Measurements from ENCODE around the gene ABHD5.

Gene ABHD5

DNA sequence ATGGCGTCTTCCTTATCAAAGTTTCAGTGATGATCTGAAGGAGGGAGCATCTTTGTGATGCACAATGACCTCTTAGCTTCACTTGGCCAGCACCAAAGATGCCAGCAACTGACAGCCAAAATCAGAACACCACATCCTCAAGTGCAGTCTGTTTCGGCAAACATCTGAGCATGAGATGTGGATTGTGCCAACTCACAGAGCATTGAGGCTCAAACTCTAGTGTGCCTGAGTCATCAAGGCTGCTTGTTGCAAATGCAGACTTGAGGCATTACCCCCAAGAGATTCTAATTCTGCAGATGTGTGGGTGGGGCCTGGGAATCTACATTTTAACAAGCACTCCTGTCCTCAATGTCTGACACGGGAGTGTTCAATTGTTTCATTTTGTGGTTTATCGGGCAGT is 35.8 kb downstream of the ABHD5 start:
- DNase-seq: peak; percentile 24

DNA sequence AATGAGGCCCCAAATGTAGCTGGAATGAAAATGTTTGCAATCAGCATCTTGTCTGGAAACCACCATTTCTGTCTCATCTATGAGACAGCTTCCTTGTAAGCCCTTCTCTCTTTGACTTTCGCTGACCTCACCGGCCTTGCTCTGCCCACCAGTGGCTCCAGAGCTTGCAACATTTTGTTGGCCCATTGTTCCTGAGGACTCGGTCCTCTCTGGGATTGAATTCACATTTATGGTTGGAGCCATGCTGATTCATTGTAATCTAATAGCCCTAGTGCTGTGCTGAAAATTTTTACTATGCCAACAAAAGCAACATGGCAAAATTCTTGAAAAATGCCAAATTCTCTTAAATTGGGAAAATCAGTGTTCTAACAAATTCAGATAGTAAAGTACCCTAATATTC is 37.2 kb downstream of the ABHD5 start:
- no peak for DNase-seq

DNA sequence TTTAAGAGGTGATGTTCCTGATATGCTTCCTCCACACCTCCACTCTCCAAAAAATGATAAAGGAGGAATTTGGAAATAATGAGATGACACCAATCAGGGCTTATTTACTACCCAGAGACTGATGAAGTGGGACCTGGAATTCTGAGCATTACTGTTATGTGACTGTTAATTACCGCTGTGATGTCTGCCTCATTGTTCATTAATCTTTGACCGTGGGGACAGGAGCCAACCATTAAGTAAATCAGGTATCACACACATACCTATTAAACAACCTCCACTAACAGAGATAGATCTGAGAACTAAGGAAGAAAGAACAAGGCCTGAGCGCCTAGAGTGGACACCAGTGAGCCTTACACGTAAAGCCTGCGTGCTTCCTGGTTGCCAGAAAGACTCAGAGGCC is 37.7 kb downstream of the ABHD5 start:
- no peak for DNase-seq

DNA sequence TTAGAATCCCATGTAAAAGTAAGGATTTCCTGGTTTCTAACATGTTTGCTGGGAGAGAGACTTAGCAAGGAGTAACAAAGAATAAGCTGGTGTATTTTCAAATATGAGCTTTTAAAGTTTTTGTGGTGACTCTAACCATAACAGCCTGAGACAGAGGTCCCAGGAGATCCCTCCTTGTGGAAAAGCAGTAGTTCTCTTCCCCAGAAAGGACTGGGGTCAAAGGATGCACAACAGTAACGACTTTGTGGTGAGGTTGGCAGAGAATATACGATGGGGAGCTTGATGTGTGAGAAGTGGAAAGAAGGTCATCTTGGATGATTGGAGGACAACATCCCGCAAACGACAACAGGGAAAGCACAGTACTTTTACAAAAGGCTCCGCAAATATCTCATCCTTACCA is 38.2 kb downstream of the ABHD5 start:
- no peak for DNase-seq

DNA sequence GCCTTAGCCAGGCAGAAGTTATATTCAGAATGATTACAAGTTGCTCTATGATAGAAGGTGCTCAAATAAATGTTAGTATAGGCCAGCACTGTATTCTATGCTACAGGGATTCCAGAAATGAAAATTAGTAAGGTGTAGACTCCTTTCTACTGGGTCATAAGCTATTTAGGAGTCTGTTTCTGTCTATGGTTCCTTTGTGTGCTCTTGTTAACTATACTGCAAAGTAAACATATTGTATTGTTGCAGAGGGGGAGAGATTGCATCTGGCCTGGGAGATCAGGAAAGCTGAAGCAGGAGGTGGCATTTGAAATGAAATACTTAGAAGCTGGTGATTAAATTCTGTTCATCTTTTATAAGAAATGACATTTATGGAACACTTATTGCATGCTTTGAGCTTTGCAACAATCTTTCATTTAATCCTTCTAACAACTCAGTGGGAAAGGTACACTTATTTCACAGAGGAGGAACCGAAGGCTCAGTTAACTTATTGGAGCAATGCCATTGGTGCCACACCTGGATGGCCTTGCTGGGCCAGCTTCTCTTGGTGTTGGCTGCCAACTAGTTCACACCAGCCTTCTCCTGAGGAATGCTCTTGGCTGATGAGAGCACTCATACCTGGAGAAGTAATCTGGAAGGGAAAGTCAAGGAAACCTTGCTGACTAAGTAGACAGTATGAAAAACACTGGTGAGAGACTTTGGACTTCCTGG is 39.1 kb downstream of the ABHD5 start:
- no peak for DNase-seq

DNA sequence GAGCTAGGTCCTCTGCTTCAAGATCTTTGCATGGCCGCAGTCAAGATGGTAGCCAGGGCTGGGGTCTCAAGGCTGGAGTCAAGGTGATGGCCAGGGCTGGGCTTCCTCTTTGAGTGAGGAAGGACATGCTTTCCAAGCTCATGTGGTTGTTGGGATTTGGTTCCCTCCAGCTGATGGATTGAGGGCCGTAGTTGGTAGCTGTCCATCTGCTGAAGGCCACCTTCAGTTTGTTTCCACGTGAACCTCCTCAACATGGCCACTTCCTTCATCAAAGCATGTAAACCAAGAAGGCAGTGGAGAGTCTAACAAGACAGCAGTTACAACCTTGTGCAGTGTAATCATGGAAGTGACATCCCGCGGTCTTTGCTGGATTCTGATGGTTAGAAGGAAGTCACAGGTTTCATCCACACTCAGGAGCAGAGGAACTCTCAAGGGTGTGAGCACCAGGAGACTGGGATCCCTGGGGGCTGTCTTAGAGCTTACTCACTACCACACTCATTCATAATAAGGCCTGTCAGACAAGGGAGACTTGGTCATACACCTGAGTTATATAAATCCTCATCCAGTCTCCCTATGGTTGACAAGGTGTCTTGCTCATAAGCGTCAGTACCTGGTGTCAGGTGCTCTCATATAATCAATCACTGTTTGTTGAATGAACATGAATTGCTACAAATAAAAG is 42.1 kb downstream of the ABHD5 start:
- DNase-seq: no peak

DNA sequence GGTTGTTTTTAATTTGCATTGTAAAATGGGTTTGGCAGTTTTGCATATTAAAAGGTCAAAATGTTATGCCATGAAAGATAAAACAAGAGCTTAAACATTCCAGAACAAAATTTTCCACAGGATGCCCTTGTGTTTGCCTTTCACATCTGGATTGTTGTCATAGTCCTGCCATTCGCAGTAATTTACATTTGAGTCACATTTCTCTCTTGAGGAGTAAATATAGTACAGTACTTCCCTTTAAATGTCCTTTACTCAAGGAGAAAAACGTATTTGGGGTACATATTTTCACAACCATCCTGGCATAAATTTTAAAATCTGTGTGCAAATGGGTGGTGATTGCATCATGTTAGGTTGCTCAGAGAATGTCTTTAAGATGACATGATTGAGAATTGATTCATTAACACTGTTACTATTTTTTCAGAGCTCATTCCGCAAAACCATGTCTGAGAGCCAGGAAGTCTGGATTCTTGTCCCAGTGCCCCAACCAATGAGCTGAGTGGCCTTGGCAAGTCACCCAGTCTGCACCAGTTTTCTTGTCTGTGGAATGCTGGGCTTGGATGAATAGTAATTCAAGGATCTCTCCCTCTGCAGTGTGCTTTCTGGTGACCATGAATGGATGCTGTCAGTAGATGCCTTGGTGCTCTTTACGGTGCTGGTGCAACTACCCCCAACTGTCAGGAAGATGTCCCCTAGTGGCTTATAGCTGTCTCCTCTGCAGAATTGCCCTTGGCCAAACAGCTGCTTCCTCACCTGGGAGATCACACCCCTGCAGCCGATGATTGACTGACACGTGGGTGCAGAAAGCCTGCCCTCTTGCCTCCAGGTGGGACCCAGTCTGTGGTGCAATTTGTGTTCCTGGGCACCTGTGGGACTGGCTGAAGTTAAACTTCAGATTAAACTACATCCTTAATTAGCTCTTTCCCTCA is 43.0 kb downstream of the ABHD5 start:
- peak; percentile 94 for DNase-seq

DNA sequence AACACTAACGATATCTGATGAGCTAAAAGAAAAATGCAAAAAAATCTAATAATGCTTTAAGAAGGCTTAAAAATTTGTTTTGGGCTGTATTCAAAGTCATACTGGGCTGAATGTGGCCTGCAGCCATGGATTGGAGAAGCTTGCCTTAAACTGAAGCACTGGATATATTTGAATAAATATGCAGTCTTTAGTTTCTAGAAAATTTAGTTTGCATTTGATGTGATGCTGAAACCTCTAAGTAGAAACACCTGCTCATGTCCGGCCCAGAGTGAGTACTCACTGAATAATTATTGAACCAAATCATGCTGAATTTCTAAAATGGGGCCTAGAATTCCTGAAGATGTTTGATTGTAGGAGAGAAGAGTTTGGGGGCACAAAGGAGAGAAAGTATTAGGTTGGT is 43.9 kb downstream of the ABHD5 start:
- DNase-seq: no peak

DNA sequence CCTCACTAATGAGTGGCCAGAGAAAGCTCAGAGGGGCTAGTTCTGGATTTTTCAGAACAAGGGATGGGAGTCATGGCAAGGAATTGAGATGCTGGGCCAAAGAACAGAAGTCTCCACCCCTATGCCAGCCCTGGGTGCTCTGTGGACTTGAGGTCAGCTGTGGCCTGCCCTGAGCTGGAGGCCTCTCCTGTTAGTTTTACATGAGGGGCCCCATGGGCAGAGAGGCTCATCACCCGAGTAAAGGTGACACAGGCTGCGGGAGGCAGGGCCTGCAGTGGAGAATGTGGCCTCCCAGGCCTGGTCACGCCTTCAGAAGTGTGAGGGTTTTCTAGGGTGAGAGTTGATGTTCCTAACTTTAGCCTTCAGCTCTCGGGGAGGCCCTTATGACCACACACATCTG is 44.9 kb downstream of the ABHD5 start:
- DNase-seq: no peak

DNA sequence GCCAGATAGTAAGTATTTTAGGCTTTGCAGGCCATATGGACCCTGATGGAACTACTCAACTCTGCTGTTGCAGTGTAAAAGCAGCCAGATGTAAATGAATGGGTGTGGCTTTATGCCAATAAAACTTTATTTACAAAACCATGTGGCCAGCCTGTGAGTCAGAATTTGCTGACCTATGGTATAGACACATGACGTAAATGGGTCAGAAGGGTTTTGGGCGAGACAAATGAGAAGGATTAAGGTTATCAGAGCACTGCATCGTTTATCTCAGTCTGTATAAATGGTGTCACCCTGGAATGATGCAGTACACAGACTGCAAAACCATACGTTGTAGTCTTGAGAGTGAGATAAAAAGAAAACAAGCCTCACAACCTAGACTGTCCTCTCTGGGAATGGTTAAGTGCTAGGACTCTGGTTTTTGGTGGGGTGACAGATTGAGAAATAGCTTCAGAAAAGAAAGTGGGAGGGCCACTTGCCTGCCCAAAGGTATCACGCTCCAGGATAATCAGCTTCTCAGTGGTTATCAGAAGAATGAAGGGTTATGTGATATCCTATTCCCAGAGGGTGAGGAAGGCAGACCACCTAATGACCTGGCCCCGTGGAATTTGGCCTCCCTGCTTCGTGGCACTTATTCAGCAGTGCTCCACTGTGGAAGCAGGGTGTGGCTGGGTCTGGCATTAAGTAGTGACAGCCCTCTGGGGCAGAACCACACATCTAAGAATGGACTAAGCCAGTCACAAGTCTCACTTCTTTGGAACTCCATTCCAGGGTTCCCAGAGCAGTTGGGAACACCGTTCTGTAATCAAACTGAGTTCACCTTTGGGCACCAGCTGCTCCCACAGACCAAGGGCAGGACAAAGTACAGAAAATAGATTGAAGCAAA is 46.1 kb downstream of the ABHD5 start:
- peak; percentile 24 for DNase-seq

DNA sequence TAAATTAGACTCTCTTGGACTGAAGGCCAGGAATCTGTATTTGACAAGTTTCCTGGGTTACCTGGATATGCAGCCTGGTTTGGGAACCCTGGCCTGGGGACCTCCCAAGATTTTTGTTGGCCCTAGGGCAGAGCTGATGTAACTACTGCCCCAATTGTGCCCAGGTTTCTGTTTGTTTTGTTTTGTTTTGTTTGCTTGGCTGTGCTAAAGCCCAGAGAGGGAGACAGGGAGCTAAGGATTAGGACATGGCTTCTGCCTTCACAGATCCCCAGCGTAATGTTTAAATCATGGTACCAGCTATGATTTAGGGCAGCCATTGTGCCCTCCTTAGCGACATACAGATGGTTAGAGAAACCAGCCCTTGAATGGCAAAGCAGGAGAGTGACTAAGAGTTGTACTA is 47.6 kb downstream of the ABHD5 start:
- no peak for DNase-seq

DNA sequence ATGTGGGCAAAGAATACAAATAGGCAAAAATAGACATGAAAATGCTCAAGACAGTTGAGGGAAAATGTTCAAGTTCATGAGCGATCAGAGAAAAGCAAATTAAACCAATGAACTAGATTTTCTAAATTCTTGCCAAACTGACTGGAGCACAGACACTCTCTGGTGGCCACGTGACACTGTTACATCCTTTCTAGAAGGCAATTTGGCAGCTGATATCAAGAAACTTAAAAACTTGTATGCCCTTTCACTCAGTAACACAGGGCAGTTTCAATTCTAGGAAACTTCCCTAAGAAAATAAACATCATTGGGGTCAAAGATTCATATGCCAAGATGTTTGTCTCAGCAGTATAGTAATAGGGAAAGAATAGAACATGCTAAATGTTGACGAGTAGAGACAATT is 52.2 kb downstream of the ABHD5 start:
- DNase-seq: peak; percentile 32

DNA sequence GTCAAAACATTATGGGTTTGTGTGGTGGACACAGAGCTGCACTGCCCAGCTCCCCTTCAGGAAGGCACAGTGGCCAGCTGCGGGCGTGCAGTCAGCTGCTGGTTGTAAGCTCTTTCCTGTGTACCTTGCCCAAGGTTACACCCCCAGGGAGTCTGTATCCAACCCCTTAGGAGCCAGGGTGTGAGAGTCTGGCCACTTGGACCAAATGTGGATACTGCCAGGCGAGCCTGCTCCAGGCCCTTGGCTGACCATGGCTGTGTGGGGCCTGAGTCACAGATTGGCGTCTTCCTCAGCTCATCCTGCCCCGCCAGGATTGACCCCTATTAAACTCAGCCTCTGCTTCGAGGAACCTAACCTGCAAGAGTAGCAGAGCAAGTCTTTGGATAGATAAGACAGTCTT is 56.9 kb downstream of the ABHD5 start:
- DNase-seq: no peak

DNA sequence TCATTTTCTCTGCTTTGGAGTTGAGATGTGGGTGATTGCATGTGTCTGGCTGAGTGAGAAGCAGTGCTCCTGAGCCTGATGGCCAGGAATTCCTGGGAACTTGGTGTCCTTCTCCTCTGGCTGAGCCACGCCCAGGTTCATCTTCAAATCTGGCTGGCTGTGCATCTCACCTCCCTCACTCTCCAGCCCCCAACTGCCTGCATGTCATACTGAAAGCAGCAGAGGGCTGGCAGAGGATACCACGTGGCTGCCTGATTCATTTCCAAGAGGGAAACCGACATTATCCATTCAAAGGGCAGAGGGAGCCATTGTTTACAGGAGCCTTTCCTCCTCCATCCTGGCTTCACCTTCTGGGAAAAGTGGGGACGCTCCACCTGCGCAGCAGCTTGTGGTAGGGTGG is 57.4 kb downstream of the ABHD5 start:
- peak; percentile 46 for DNase-seq

DNA sequence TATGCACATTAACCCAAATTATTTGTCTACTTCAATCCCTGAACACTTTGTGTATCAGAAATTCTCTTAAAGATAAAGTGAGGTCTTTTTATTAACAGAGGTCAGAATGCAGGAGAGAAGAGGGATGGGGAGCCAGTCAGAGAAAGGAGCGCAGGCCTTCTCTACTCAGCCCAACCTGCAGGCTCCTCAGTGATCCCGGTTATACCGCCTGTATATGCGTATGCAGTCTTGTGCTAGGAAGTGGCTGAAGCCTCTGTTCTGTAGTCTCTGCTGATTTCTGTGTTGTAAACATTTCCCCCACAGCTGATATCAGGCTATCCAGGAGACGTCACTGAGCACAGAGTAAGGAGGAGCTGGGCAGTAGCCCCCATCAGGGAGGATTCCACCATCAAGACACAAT is 57.9 kb downstream of the ABHD5 start:
- DNase-seq: no peak

DNA sequence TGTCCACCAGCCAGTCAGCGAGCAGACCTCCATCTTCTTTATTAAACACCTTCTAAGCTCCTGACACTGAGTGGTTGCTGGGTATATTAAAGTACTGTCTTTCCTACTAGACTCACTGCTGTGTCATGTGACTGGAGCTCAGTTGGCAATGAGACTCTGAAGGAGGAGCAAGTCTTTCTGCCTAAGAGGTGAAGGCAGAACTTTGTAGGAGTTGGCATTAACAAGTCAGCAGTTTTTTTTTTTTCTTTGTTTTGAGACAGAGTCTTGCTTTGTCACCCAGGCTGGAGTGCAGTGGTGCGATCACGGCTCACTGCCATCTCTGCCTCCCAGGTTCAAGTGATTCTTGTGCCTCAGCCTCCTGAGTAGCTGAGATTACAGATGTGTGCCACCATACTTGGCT is 62.2 kb downstream of the ABHD5 start:
- DNase-seq: no peak

DNA sequence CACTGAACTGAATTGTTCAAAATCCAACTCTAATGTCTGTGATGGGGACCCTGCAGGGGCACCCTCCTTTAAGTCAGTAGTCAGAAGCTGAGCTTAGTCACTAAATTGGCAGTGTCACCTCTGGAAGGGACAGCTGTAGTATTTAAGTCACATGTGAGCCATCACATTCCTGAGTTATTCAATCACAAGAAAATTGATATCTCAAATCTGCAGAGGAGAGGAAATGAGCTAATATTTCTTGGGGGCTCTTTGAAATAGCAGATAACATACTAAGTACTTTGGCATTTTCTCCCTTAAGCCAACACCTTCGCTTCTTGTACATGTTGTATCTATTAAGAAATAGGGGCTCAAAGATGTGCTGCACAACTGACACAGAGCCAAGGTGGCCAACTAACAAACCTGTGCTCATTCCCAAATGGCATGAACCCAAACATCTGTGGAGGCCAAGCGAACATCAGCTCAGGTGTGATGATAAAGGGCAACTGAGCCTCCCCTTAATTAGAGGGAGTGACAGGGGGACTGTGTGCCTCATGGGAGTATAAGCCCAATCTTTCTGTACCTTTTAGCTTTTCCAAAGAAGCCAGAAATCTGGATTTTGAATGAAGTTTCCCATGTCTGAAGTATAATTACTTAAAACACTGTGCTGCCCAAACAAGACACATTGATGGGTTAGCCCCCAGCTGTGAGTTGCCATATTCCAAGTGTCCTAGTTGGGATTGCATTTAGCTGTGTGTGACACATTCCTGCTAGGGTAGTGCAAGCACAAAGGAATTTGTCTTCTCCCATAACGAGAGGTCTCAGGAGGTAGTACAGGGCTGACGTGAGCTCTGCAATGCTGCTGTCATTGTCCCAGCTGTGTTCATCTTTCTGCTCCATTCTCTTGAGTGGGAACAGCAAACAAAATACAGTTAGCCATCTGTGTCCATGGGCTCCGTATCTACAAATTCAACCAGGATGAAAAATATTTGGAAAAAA is 63.3 kb downstream of the ABHD5 start:
- DNase-seq: peak; percentile 79

DNA sequence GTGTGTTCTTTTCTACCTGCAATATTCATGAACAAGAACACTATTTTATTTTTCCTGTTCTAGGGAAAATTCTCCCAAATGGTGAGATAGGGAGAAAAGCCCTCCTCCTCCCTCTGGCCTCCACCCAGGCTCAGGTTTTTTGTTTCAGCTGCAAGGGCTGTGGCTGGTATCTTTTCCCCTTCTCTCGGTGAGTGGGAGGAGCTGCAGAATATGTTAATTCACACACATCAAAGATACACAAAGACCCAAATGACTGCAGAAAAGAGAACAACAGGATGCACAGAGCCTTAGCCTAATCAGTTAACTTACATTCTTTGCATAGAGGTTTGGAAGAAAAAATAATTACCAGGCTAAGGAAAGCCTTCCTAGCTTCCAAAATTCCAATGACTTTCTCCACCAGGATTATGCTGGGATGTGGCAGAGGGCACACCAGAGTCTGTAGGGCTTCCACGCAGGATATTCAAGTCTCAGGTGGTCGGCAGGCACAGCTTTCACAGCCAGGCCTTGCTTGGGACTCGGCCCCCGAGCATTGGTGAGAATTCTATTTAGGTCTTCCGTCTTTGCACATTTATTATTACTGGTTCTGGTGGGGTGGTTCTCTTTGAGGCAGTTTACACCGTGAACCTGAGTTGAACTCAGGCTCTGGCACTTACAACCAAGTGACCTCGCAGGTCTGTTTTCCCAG is 64.9 kb downstream of the ABHD5 start:
- no peak for DNase-seq

DNA sequence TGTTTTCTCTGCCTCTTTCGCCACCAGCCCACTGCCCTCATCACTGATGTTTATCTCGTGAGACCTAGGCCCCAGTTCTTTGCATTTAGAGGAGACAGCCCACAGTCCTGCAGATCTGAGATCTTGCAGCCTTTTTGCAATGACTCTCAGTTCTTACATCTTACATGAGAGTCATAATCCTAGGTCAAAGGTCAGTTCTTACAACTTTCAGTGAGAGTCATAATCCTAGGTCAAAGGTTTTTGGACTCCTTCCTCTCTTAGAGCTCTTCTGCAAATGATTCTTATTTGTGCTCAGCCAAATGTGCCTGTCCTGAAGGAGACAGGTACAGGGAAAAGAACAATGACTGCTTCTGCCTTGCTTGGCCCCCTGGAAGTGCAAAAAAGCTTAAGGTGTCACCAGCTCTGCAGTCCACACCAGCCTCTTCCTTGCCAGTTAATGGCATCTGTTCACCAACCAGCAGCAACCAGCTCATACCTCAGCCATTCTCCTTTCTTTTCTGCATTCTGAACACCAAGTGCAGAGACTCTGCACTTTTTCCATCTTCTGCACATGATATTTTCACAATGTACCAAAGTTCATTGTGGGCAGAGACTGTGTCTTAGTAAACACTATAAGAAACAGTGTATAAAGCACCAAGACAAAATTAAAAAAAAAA is 67.1 kb downstream of the ABHD5 start:
- no peak for DNase-seq

DNA sequence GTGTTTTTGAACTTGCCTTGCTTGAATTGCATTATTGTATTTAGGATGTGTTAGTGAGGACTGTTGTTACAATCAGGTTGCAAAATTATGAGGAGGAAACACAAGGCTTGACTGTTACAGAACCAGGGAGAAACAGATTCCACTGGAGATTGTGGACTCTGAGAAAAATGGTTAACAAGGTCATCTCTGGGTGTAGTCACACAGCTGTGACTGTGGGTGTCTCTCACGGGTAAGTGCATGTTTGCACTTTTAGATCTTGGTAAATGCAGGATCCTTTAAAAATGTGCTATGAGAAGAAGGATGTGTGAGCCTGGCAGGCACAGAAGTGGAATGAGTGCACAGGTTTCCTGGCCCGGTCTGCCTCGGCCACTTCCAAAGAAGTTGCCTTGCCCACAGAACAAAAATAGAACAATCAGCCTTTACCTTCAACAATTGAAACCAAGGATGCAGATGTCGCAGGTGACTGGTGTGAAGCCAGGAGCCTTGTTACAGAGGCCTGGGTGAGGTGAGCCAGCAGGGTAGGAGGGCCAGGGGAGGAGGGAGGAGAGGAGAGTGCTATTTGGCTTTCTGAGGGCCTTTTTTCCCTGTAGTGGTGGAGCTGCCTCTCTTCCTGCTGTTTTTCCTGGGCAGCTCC is 68.0 kb downstream of the ABHD5 start:
- no peak for DNase-seq
